Chondrocyte (in vitro differentiated cells): ENCODE measurements around the gene RPE. TPM values are rescaled to one million over a fixed set of nuclear protein-coding genes. Genes with fewer than 3 reads are reported as not detected.

ENCODE experiments used
- DNase-seq: peaks from one replicate; pipeline ENCODE4 v3.0.0; 2021; ENCODE audit warnings: mixed read lengths, low spot score
- H3K27ac Mint-ChIP-seq: one replicate; pipeline ENCODE4 v1.8.0; 2021; ENCODE audit warnings: mild to moderate bottlenecking, moderate library complexity, mixed read lengths; ENCODE audit not compliant: unreplicated experiment
- H3K27me3 Mint-ChIP-seq: 2 replicates; pipeline ENCODE4 v1.8.0; 2021; ENCODE audit warnings: low read depth, mixed read lengths
- H3K36me3 Mint-ChIP-seq: 2 replicates; pipeline ENCODE4 v1.8.0; 2021; ENCODE audit warnings: low read depth, mixed read lengths
- H3K4me1 Mint-ChIP-seq: 2 replicates; pipeline ENCODE4 v1.8.0; 2021; ENCODE audit warnings: low read depth, mild to moderate bottlenecking, mixed read lengths
- H3K4me3 Mint-ChIP-seq: one replicate; pipeline ENCODE4 v1.8.0; 2021; ENCODE audit warnings: mild to moderate bottlenecking, moderate library complexity, mixed read lengths; ENCODE audit not compliant: unreplicated experiment
- H3K9me3 Mint-ChIP-seq: 2 replicates; pipeline ENCODE4 v1.8.0; 2021; ENCODE audit warnings: low read depth, mixed read lengths
- CTCF ChIP-seq: fragments of 200-600 bp; sonication (generic); IDR thresholded peaks from 2 replicates; pipeline ENCODE4 v1.5.0; 2021; ENCODE audit warnings: antibody characterized with exemption, mild to moderate bottlenecking, moderate library complexity
- long read RNA-seq: library from polyadenylated mRNA; stranded (forward); transcript quantifications from one replicate; pipeline ENCODE4 v2.0.0, GENCODE V29; 2021
- total RNA-seq: library from RNA; stranded (reverse); gene quantifications from 3 replicates; pipeline ENCODE4 v1.2.1, GENCODE V29; 2021

The RPE gene
- total RNA-seq: 37.6 to 52.7 TPM (median 41.8 TPM) in 3 replicates
- long read RNA-seq, transcript RPE-208 (7 exons, 1,128 nt): minor isoform, 7 of 75 reads
- long read RNA-seq, transcript RPE-207 (6 exons, 858 nt): minor isoform, 5 of 75 reads
- long read RNA-seq, transcript RPE-202 (6 exons, 2,569 nt): major isoform, 52 of 75 reads
- long read RNA-seq, partial matches to known transcripts: 1 of 75 reads
- long read RNA-seq, other reads (novel, unspliced or antisense): 5 of 75 reads

GRCh38 chr2:210002158-210003157 lies at the start of gene RPE:
RPE (plus strand) TSS chr2:210002638; CDS start chr2:210002662, 24 bp downstream.
- Mint-ChIP-seq H3K36me3 (no peaks in the 10 kb centered on the region), H3K4me1 (peaks cover 44% of the 10 kb centered on the region), H3K27ac (peak within 1 kb of the TSS; percentile 94), H3K27me3 (no peaks in the 10 kb centered on the region), H3K4me3 (peak within 1 kb of the TSS; percentile 95), H3K9me3 (no peaks in the 10 kb centered on the region)
- TF ChIP-seq CTCF: no peak
- peak; percentile 96 for DNase-seq

GRCh38 chr2:209956271-209956670 lies 46.2 kb upstream of the RPE start:
- H3K9me3 Mint-ChIP-seq: peaks cover 9% of the 10 kb centered on the region
- H3K4me3 Mint-ChIP-seq: no peak overlapping the region
- H3K27ac Mint-ChIP-seq: no peak overlapping the region
- peaks cover 17% of the 10 kb centered on the region for H3K4me1 Mint-ChIP-seq
- no peak for TF ChIP-seq CTCF
- H3K36me3 Mint-ChIP-seq: peaks cover 5% of the 10 kb centered on the region
- DNase-seq: no peak
- H3K27me3 Mint-ChIP-seq: no peaks in the 10 kb centered on the region

DNA sequence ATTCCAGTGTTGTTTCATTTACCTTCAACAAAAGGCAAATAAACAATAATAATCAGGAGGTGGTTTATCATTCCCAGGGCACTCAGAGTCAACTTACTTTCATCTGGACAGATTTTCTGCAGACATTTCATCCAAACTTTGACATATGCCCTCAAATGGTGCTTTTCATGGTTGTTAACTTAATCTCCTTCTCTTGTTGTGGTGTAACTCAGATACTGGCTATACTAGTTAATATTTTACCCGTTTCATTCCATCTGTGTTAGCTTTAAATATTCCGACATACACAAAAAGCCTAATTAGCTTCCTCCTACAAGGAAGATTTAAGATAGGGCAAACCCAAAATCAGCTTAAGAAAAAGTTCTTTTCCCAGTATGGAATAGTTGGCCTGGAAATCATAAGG lies 44.4 kb upstream of the RPE start:
- no peak for TF ChIP-seq CTCF

DNA sequence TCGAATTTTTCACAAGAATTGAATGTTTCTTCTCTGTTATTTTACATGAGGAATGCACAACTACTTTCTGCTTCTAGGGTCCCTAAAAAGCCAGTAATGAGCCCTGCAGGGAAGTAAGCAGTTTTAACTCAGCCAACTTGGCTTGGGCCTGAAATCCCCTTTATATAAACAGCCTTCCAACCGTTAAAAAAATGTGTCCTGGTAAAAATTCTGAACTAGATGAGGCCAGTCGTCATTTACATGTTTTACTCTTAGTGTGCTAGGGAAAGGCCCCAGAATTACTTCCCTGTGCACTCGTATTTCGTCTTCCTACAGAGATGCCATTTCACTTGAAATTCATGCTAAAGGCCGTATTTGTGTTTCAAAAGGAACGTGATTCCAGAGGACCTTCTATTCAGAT lies 42.4 kb upstream of the RPE start:
- Mint-ChIP-seq H3K9me3 (no peaks in the 10 kb centered on the region), H3K27ac (peak overlapping the region; percentile 58), H3K27me3 (no peaks in the 10 kb centered on the region), H3K4me3 (no peak overlapping the region), H3K36me3 (no peaks in the 10 kb centered on the region), H3K4me1 (peaks cover 17% of the 10 kb centered on the region)
- no peak for DNase-seq
- no peak for TF ChIP-seq CTCF

More for the DNA sequence above, 44.4 kb upstream of the RPE start:
- no peak overlapping the region for H3K27ac Mint-ChIP-seq
- H3K27me3 Mint-ChIP-seq: no peaks in the 10 kb centered on the region
- H3K4me3 Mint-ChIP-seq: no peak overlapping the region
- H3K9me3 Mint-ChIP-seq: no peaks in the 10 kb centered on the region
- H3K4me1 Mint-ChIP-seq: peaks cover 17% of the 10 kb centered on the region
- DNase-seq: no peak
- no peaks in the 10 kb centered on the region for H3K36me3 Mint-ChIP-seq
